ENCODE results near the gene CSH1.
"Not testable (repeated sequence)": the region's sequence is repeated elsewhere in the genome, so short reads cannot be mapped to it uniquely, and the experiment has no call there.

Gene CSH1

DNA sequence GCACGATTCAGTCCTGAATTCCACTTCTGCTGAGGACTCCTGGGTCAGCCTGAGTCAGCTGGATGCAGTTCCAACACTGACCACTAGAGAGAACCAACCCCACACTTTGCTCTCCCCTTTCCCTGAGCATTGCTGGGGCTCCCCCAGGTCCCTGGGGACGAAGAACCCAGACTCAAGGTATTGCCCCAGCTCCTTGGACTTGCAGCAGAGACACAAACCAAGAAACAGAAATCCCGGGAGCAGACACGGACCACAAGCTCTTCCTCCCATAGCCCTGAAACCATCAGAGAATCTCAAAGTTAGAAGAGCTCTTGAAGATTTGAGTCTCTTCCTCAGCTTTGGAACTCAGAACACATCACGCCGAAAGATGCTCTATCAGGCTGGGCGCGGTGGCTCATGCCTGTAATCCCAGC is 22.9 kb upstream of the CSH1 start:
- peaks cover 55 to 76% of the 10 kb centered on the region in 2 donors for H3K4me1 Mint-ChIP-seq
- H3K9me3 Mint-ChIP-seq = no peaks in the 10 kb centered on the region
- peak overlapping the region; percentile 90 for H3K27ac Mint-ChIP-seq
- H3K4me3 Mint-ChIP-seq = peak overlapping the region; percentile 64 to 71
- peak; percentile 48 to 51 for ATAC-seq (replicated peaks)
- H3K27me3 Mint-ChIP-seq = no peaks in the 10 kb centered on the region
- DNase-seq = peak; percentile 79
- H3K36me3 Mint-ChIP-seq = no peaks in the 10 kb centered on the region

DNA sequence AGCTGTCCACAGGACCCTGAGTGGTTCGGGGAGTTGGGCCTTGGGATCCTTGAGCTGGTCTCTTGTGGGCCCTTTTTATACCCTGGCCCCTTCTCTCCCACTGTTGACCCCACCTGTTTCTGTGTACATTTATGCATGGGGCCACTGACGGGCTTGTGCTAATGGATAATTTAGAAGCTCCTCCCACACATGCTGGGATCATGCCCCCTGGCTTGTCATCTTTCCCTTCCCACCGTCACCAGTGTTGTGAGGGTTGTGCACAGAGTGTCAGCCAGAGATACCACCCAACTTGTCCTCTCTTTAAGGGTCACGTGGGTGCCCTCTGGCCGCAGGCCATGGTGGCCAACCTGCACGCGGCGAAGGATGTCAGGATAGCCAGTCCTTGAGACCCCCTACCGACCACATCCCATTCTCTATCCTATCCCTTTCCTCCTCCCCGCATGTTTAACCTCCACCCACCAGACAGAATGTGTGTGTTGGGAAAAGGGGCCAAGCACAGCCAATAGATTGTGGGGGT is 22.5 kb upstream of the CSH1 start, which contains the start of gene GH1:
GH1 (minus strand) TSS at position 51 of the 517 bp plus-strand sequence. CDS start 63 bp downstream, outside the sequence.
- Mint-ChIP-seq H3K27ac (peak within 1 kb of the TSS; percentile 90), H3K4me1 (peaks cover 58 to 76% of the 10 kb centered on the region in 2 donors), H3K4me3 (peak within 1 kb of the TSS; percentile 64 to 71)
- not testable (repeated sequence) for H3K9me3 Mint-ChIP-seq; H3K36me3 Mint-ChIP-seq; DNase-seq; H3K27me3 Mint-ChIP-seq; ATAC-seq (replicated peaks)

- peaks cover 58 to 76% of the 10 kb centered on the region in 2 donors for H3K4me1 Mint-ChIP-seq
- no peaks in the 10 kb centered on the region for H3K9me3 Mint-ChIP-seq
- no peak overlapping the region for H3K4me3 Mint-ChIP-seq
- no peak overlapping the region for H3K27ac Mint-ChIP-seq
- no peaks in the 10 kb centered on the region for H3K36me3 Mint-ChIP-seq
- H3K27me3 Mint-ChIP-seq = no peaks in the 10 kb centered on the region
- ATAC-seq (replicated peaks) (no peak), DNase-seq (no peak)
Observed at GRCh38 chr17:63918305-63918704, 21.9 kb upstream of the CSH1 start.

DNA sequence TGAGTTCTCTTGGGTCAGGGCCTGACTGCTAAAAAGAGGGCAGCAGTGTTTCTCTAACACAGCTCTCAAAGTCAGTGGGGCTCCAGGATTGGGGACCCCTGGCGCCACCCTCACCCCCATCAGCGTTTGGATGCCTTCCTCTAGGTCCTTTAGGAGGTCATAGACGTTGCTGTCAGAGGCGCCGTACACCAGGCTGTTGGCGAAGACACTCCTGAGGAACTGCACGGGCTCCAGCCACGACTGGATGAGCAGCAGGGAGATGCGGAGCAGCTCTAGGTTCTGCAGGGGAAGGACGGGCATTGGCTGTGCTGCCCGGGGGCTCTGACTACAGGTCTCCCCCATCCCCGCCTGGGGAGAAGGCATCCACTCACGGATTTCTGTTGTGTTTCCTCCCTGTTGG is 21.3 kb upstream of the CSH1 start:
- Mint-ChIP-seq H3K4me1 (peaks cover 60 to 76% of the 10 kb centered on the region in 2 donors), H3K27ac (no peak overlapping the region), H3K4me3 (no peak overlapping the region), H3K27me3 (no peaks in the 10 kb centered on the region), H3K9me3 (no peaks in the 10 kb centered on the region), H3K36me3 (no peaks in the 10 kb centered on the region)
- ATAC-seq (replicated peaks) = no peak
- DNase-seq = no peak

GRCh38 chr17:63917206-63917605 is 20.8 kb upstream of the CSH1 start:
- H3K27ac Mint-ChIP-seq; DNase-seq; H3K36me3 Mint-ChIP-seq; H3K9me3 Mint-ChIP-seq; H3K27me3 Mint-ChIP-seq; H3K4me3 Mint-ChIP-seq; ATAC-seq (replicated peaks): not testable (repeated sequence)
- H3K4me1 Mint-ChIP-seq = peaks cover 57 to 76% of the 10 kb centered on the region in 2 donors

GRCh38 chr17:63916566-63917185 is 20.3 kb upstream of the CSH1 start:
- DNase-seq (no peak), ATAC-seq (replicated peaks) (no peak)
- Mint-ChIP-seq H3K4me3 (no peak overlapping the region), H3K27me3 (no peaks in the 10 kb centered on the region), H3K36me3 (no peaks in the 10 kb centered on the region), H3K4me1 (peaks cover 57 to 78% of the 10 kb centered on the region in 2 donors), H3K9me3 (no peaks in the 10 kb centered on the region), H3K27ac (no peak overlapping the region)

GRCh38 chr17:63915753-63916152 is 19.4 kb upstream of the CSH1 start:
- DNase-seq, H3K27me3 Mint-ChIP-seq, H3K9me3 Mint-ChIP-seq, H3K36me3 Mint-ChIP-seq: not testable (repeated sequence)
- H3K27ac Mint-ChIP-seq = peak overlapping the region; percentile 39
- H3K4me3 Mint-ChIP-seq = peak overlapping the region; percentile 58 to 67
- peak; percentile 66 to 74 for ATAC-seq (replicated peaks)
- H3K4me1 Mint-ChIP-seq = peaks cover 57 to 76% of the 10 kb centered on the region in 2 donors

GRCh38 chr17:63914471-63914870 is 18.1 kb upstream of the CSH1 start:
- peak overlapping the region; percentile 59 for H3K27ac Mint-ChIP-seq
- H3K36me3 Mint-ChIP-seq = no peaks in the 10 kb centered on the region
- DNase-seq (no peak), ATAC-seq (replicated peaks) (no peak)
- H3K4me3 Mint-ChIP-seq = no peak overlapping the region
- H3K4me1 Mint-ChIP-seq = peaks cover 47 to 64% of the 10 kb centered on the region in 2 donors
- no peaks in the 10 kb centered on the region for H3K9me3 Mint-ChIP-seq
- H3K27me3 Mint-ChIP-seq = no peaks in the 10 kb centered on the region

DNA sequence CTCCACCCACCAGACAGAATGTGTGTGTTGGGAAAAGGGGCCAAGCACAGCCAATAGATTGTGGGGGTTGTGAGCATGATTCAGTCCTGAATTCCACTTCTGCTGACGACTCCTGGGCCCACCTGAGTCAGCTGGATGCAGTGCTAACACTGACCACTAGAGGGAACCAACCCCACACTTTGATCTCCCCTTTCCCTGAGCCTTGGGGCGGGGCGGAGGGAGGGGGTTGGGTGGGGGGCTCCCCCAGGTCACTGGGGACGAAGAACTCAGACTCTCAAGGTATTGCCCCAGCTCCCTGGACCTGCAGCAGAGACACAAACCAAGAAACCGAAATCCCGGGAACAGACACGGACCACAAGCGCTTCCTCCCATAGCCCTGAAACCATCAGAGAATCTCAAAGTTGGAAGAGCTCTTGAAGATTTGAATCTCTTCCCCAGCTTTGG is 15.3 kb upstream of the CSH1 start:
- Mint-ChIP-seq H3K9me3 (no peaks in the 10 kb centered on the region), H3K4me1 (peaks cover 36 to 53% of the 10 kb centered on the region in 2 donors), H3K4me3 (no peak overlapping the region), H3K36me3 (no peaks in the 10 kb centered on the region), H3K27me3 (no peaks in the 10 kb centered on the region), H3K27ac (no peak overlapping the region)
- DNase-seq (no peak), ATAC-seq (replicated peaks) (peak; percentile 42 to 48)

GRCh38 chr17:63911041-63911635 is 14.8 kb upstream of the CSH1 start, which contains the start of gene CSHL1:
TSS of gene CSHL1 (minus strand) at chr17:63911258. CDS start at chr17:63911196, 62 bp downstream.
- Mint-ChIP-seq H3K4me3 (no peak within 1 kb of the TSS), H3K27me3 (no peaks in the 10 kb centered on the region), H3K36me3 (no peaks in the 10 kb centered on the region), H3K27ac (no peak within 1 kb of the TSS), H3K9me3 (no peaks in the 10 kb centered on the region), H3K4me1 (peaks cover 31 to 47% of the 10 kb centered on the region in 2 donors)
- DNase-seq (no peak), ATAC-seq (replicated peaks) (no peak)

GRCh38 chr17:63910096-63910495 is 13.7 kb upstream of the CSH1 start:
- Mint-ChIP-seq H3K27me3 (no peaks in the 10 kb centered on the region), H3K36me3 (no peaks in the 10 kb centered on the region), H3K4me1 (peaks cover 23 to 37% of the 10 kb centered on the region in 2 donors), H3K9me3 (no peaks in the 10 kb centered on the region), H3K4me3 (no peak overlapping the region), H3K27ac (no peak overlapping the region)
- DNase-seq (no peak), ATAC-seq (replicated peaks) (no peak)

DNA sequence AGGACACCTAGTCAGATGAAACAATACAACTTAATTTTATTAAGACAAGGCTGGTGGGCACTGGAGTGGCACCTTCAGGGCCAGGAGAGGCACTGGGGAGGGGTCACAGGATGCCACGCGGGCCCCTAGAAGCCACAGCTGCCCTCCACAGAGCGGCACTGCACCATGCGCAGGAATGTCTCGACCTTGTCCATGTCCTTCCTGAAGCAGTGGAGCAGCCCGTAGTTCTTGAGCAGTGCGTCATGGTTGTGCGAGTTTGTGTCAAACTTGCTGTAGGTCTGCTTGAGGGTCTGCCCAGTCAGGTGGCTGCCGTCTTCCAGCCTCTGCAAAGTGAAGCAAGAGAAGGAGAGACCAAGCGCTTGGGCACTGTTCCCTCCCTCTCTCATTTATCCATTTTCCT is 13.2 kb upstream of the CSH1 start:
- ATAC-seq (replicated peaks); H3K27ac Mint-ChIP-seq; H3K36me3 Mint-ChIP-seq; H3K4me3 Mint-ChIP-seq; H3K27me3 Mint-ChIP-seq; H3K9me3 Mint-ChIP-seq; DNase-seq: not testable (repeated sequence)
- H3K4me1 Mint-ChIP-seq = peaks cover 20 to 34% of the 10 kb centered on the region in 2 donors

GRCh38 chr17:63907161-63907778 is 10.9 kb upstream of the CSH1 start:
- DNase-seq, H3K27me3 Mint-ChIP-seq, H3K36me3 Mint-ChIP-seq, H3K4me3 Mint-ChIP-seq, H3K9me3 Mint-ChIP-seq, H3K27ac Mint-ChIP-seq: not testable (repeated sequence)
- peaks cover 11 to 16% of the 10 kb centered on the region in 2 donors for H3K4me1 Mint-ChIP-seq
- peak in 1 of 2 donors; percentile 57 for ATAC-seq (replicated peaks)

GRCh38 chr17:63904796-63905195 is 8.4 kb upstream of the CSH1 start:
- H3K4me3 Mint-ChIP-seq; H3K27me3 Mint-ChIP-seq; DNase-seq; H3K4me1 Mint-ChIP-seq; H3K27ac Mint-ChIP-seq; H3K9me3 Mint-ChIP-seq; ATAC-seq (replicated peaks); H3K36me3 Mint-ChIP-seq: not testable (repeated sequence)

Measured in stimulated activated naive B cell treated with anti-CD40 and anti-IgM and Interleukin-4, amounts not matched to agents 10 μg/mL and 1 μg/mL and 100 μg/mL, for 72 hours (primary cell).